OCI-LY3 (cell line): ENCODE measurements around the gene LMX1A.

Experiments
- EZH2phosphoT487 ChIP-seq: fragments of 200-600 bp; shearing (Covaris generic); IDR thresholded peaks from 2 replicates; pipeline ENCODE4 v1.6.1; 2018; ENCODE audit warnings: antibody characterized with exemption, mixed run types, low read depth
- TF ChIP-seq, protein P1 (sequence below): fragments of 200-600, 300-600 bp; sonication (generic); IDR thresholded peaks from 2 replicates; pipeline ENCODE4 v1.5.1; 2014; ENCODE audit warnings: antibody characterized with exemption, low read length, low read depth

GRCh38 chr1:165173409-165173808 is 183.1 kb downstream of the LMX1A start:
- TF ChIP-seq, protein P1, sequence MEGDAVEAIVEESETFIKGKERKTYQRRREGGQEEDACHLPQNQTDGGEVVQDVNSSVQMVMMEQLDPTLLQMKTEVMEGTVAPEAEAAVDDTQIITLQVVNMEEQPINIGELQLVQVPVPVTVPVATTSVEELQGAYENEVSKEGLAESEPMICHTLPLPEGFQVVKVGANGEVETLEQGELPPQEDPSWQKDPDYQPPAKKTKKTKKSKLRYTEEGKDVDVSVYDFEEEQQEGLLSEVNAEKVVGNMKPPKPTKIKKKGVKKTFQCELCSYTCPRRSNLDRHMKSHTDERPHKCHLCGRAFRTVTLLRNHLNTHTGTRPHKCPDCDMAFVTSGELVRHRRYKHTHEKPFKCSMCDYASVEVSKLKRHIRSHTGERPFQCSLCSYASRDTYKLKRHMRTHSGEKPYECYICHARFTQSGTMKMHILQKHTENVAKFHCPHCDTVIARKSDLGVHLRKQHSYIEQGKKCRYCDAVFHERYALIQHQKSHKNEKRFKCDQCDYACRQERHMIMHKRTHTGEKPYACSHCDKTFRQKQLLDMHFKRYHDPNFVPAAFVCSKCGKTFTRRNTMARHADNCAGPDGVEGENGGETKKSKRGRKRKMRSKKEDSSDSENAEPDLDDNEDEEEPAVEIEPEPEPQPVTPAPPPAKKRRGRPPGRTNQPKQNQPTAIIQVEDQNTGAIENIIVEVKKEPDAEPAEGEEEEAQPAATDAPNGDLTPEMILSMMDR = no peak
- no peak for TF ChIP-seq EZH2phosphoT487
